ENCODE data around the gene FLRT3.

- TF ChIP-seq, protein P1, sequence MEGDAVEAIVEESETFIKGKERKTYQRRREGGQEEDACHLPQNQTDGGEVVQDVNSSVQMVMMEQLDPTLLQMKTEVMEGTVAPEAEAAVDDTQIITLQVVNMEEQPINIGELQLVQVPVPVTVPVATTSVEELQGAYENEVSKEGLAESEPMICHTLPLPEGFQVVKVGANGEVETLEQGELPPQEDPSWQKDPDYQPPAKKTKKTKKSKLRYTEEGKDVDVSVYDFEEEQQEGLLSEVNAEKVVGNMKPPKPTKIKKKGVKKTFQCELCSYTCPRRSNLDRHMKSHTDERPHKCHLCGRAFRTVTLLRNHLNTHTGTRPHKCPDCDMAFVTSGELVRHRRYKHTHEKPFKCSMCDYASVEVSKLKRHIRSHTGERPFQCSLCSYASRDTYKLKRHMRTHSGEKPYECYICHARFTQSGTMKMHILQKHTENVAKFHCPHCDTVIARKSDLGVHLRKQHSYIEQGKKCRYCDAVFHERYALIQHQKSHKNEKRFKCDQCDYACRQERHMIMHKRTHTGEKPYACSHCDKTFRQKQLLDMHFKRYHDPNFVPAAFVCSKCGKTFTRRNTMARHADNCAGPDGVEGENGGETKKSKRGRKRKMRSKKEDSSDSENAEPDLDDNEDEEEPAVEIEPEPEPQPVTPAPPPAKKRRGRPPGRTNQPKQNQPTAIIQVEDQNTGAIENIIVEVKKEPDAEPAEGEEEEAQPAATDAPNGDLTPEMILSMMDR (IDR thresholded peaks at IDR 0.05; ENCODE audit: insufficient read depth, low read length): no peak
- no peak for TF ChIP-seq POLR2AphosphoS5 (IDR thresholded peaks at IDR 0.05; ENCODE audit: low read depth)
- no peak for TF ChIP-seq GABPA (IDR thresholded peaks at IDR 0.05; ENCODE audit: low read depth)
Observed at GRCh38 chr20:14341801-14342200, 4.4 kb upstream of the FLRT3 start.

All from HL-60 (cell line).